Ramos (cell line): ENCODE results near the gene HSD17B3.
"Not testable (repeated sequence)": the region's sequence is repeated elsewhere in the genome, so short reads cannot be mapped to it uniquely, and the experiment has no call there.

Source experiments
- in situ Hi-C: fragments of 300-500 bp; cut with MboI; formaldehyde crosslinking; loops from one replicate; pipeline ENCODE4 v1.14.3; 2022; ENCODE audit warnings: low sequenced_read_pairs; ENCODE audit not compliant: unreplicated experiment

Gene HSD17B3

DNA sequence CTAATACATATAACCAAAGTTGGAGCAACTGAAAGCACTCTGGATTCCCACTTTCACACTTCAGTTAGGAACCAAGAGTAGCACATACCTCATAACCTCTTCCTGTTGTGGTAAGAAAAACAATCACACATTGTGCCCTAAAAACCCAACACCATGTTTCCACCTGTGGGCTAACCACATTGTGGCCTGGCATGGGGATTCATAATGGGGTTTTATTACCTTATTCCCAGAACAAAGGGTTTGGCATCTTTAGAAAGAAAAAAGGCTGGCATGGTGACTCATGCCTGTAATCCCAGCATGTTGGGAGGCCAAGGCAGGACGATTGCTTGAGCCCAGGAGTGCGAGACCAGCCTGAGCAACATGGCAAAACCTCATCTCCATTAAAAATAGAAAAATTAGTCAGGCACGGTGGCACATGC, 60.6 kb downstream of the HSD17B3 start:
- in situ Hi-C loops = no loop called here

DNA sequence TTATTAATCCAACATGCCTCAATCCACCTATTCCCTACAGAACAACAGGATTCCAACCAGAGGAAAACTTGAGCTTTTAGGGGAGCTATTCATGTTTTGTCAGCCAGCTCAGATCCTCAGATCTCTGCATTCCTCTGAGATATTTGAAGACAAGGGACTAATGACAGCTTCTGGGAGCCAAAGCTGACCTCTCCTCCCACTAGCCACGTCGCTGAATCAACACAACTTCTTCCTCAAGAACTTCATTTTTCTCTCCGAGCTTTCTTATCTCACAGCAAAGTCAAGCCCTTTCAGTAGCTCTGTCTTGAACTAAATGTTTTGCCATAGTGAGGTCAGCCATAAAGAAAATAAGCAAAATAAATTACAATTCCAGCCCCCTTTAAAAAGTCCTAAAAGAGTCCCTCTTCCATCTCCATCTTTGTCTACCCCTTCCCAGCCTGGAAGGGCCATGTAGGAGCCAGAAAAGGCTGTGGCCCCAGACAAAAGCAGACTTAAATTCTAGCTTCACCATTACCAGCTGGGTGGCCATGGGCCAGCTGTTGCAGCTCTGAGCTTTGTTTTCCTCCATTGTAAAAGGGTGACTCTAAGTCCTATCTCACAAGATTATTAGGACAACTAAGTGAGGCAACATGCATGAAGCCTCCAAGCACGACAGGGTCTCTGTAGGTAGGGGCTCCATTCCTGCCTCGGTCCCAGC, 65.0 kb downstream of the HSD17B3 start:
- in situ Hi-C loops = no loop called here

DNA sequence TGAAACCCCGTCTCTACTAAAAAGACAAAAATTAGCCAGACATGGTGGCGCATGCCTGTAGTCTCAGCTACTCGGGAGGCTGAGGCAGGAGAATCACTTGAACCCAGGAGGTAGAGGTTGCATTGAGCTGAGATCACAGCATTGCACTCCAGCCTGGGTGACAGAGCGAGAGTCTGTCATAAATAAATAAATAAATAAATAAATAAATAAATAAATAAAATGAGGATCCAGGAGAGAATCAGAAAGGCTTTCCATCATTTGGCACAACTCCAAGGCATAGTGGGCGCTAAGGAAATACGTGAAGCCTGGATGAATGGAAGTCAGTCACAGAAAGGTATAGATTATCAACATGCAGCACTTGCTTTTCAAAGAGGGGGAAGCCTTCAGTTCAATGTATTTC, 65.6 kb downstream of the HSD17B3 start:
- in situ Hi-C loops = not testable (repeated sequence)

DNA sequence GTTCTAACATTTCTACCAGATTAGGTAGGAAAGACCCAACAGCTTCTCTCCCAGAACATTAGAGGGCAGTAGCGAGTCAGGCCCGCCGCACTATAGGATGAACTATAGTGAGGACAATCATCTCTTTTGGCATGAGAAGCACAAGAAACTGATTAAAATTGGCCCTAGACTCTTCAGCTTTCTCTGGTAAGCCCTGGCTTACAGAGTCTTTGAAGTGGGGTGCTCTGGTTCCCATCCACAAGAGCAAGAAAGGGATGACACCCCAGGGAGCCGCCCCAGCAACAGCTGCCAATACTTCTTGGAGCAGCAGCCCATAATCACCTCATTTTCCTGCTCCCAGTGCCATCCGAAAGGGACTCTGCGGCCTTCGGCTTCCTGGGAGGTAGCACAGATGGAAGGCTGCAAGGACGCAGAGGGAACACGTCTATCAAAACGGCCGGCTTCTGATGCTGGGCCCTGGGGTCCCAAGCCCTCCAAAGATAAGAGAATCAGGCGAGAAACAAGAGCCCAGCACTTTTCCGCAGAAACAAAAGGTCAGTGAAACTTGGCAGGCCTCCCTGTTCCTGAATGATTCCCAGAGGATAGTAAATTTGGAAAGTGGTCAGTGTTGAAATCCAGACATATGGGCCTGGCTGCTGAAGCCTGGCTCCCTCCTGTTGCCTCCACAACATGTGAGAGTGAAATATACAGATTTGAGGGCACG, 69.3 kb downstream of the HSD17B3 start:
- in situ Hi-C loops = no loop called here

DNA sequence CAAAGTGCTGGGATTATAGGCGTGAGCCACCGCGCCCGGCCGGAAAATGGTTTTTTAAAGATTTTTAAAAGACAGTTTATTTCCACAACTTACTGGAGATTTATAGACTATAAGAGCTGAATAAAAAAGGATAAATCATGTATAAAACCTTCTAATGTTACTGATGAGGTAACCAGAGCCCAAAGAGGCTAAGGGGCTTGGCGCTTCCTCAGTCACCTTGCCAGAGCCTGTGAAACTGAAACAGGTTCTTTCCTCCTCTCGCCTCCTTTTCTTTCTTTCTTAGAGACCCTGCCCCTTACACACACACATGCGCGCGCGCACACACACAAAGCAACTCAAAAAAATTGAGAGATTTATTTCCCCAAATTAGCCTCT, 69.8 kb downstream of the HSD17B3 start:
- in situ Hi-C loops = no loop called here

DNA sequence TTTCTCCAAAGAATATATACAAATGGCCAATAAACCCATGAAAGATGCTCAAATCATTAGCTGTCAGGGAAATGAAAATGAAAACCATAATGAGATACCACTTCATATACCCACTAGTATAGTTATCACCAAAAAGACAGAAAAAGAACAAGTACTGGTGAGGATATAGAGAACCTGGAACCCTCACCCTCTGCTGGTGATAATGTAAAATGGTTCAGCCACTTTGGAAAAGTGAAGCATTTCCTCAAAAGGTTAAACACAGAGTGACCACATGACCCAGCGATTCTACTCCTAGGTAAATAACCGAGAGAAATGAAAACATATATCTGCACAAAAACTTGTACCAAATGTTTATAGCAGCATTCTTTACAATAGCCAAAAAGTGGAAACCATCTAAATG, 72.0 kb downstream of the HSD17B3 start:
- in situ Hi-C loops = no loop called here

DNA sequence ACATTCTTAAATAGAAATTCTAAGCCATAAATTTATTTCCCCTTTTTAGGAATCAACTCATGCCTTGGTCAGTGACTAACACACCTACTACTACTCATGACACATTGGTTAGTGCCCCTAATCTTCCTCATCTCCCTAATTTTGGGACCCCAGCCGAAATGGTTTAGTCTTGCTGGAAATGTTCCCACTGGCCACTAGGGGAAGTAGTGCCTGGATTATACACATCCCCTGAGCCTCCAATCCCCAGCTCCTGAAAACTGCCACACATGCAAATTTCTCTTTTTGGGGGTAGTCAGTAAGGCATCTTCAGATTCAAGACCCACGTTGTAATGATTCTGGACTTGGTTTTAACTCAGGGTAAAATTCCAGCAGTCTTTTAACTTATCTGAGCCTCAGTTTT, 79.8 kb downstream of the HSD17B3 start:
- in situ Hi-C loops = no loop called here

DNA sequence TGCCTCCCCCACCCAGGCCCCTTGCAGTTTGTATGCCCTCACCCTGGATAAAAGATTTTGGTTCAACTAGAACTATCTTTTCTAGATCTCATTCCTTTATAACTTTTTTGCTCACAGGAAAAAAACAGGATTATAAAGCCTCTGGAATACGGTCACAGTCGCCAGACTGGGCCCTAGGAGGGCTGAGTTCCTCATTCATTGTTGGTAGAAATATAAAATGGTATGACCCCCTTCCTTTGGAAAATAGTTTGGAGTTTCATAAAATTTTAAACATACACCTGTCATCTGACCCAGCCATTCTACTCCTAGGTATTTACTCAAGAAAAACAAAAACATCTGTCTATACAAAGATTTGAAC, 82.1 kb downstream of the HSD17B3 start:
- in situ Hi-C loops = no loop called here

DNA sequence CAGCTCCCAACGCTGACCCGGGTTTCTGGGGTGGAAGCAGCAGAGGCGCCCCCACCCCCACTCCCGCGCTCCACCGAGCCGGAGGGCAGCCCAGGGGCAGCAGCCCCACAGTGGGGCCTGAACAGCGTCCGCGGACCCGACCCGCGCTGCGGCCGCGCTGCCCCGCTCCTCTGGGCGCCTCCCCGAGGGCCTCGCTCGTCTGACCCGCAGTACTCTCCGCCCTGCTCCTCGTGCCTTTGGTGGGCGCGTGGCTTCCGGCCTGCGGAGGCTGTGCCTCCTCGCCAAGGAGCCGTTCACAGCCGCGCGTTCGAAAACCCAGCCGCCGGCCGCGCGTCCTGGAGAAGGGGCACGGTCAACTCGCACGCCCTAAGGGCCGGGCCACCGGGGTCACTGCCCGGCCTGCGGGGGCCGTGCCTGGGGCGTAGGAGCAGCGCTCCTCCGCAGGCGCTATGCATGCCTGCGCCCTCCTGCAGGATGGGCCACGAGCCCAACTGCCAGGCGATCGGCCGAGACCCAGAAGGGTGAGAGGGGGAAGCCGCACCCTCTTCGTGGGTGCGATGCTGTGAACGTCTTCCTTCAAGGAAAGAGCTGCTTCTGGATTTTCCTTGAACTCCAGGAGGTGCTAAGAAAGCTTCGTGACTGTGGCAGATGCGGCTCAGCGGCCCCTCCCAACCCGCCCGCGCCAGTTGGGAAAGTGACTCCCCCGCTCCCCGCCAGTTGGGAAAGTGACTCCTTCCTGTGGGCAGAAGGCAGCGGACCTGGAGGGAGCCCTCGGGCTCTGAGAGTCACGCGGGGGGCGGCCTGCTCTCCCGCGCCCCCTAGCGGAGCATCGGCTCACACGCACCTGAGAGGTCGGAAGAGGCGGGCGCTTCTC, 82.7 kb downstream of the HSD17B3 start:
- in situ Hi-C loops = no loop called here

DNA sequence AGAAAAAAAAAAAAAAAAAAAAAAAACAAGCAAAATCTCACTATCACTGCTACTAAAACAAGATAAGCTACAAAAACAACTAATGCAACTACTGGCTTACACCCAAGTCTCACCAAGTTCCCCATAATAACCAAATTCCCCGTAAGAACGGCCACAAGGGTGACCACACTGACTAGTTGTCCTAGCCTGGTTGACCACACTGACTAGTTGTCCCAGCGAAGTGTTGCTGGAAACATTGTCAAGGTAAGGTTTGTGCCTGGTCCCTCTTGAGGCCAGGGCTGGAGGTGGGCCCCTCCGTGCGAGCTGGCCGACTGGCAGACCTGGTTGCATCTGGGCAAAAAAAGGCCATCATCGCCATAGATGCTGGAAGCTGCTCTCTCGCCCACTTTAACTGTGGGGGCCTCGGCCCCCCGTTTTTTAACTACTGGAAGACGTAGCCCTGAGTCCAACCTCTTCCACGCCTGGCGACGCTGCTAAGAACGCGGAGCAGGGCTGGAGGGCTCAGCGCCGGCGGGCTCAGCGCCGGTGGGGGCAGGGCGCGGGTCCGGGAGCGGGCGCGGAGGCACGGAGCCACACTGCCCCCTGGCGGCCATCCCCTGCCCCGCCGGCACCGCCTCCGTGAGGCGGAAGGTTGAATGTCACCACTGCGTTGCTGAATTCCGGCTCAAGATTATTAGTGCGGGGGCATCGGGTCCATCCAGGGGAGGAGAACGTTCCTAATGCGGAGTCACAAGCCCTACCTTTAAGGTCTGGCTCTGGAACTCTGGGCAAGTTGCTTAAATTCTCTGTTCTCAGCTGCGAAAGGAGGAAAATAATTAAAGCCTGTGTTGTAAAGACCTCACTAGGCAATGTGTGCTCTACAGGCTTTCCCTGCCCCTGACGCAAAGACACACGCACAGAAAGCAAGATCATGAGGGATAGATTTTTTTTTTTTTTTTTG, 84.0 kb downstream of the HSD17B3 start:
- in situ Hi-C loops = no loop called here

DNA sequence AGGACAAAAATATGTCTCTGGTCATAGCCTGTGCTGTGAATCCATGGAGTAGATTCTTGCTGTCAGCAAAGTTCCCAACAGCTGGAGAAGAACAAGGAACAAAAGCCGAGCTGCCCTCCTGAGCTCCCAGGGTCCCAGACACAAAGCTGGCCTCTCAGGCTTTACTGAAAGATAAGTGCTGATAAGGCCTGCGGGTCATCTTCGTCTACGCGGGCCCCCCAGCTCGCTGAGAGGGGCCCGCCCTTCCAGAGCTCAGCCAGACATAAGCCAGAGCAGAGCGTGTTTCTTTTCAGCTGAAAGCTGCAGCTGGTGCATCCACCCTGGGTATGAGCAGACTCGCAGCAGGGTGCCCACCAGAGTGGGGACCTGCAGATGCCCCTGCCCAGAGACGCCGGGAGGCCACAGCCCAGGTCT, 84.7 kb downstream of the HSD17B3 start:
- in situ Hi-C loops = no loop called here

DNA sequence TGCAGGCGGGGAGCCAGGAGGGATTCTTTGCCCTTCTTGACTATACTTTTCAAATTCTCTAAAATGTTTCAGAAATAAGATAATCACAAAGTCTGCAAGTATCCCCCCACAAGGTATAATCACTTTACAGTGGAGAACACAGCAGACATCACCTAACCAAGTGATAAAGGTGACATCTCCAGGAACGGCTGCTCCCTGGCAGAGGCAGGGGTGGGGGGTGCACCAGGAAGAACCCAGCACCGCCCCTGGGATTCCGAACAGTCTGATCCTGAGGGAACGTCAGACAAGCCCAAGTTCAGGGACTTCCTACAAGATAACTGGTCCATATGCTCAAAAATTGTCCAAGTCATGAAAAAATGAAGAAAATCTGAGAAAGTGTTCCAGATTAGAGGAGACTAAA, 85.4 kb downstream of the HSD17B3 start:
- in situ Hi-C loops = no loop called here

DNA sequence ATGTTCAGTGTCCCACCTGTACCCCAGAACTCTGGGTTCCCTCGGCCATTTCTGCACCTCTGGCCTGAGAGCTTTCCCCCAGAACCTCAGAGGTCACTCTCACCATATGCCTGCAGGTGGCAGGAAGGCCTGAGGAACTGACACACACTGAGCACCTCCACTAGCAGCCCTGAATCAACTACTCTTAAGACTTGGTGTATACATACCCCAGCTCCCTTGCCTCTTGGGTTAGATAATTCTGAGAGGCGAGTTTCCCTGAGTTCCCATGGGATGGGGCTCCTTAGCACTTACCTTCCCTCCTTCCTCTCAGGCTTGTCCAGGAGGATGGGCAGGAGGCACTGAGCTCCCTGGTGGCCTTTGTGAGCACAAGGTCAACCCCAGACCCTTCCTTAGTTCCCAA, 86.1 kb downstream of the HSD17B3 start:
- in situ Hi-C loops = no loop called here

DNA sequence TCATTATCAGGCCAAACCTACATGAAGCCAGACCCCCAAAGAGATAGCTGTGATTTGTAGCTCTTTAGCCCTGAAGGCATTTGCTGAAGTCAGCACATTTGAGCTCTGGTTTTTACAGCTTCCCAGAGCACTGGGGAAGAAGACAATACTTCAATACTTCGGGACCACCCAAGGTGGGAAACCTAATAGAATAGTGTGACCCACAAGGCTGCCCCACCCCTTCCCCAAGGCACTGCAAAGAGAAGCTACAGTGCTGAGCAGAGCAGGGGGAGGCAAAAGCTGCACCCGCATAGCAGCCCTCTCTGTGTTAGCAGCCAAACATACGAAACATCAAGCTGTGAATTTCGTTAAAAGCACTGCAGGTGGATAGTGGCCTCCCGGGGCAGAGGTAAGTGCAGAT, 87.3 kb downstream of the HSD17B3 start:
- in situ Hi-C loops = no loop called here

DNA sequence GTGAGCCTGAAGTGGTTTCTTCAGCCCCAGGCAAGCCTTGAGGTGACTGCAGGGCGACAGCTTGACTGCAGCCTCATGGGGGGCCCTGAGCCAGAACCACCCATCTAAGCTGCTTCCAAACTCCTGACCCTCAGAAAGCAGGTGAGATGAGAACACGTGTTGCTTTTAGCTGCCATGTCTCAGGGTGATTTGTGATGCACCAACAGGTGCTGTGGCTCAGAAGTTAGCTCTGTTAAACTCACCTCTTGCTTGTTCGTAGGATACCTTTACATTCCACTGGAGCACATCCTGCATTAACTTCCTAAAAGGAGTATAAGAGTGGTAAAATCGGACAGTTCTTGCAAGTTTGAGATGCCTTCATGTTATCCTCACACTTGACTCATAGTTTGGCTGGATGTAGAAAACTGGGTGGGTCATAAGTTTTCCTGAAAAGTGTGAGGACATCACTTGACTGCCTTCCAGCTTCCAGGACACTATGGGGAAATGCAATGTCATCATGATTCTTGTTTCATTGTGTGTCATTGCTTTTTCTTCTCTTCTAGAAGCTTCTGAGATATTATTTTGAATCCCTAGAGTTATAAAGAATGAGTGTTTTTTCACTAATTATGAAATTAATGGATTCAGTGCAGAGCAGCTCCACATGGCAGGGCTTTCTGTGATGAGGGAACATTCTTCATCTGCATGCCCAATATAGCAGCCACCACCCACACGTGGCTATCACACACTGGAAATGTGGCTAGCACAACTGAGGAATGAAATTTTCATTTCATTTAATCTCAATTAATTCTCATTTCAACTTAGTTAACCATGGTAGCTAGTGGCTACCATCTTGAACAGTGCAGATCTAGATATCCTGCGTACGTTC, 92.3 kb downstream of the HSD17B3 start:
- in situ Hi-C loops = no loop called here

DNA sequence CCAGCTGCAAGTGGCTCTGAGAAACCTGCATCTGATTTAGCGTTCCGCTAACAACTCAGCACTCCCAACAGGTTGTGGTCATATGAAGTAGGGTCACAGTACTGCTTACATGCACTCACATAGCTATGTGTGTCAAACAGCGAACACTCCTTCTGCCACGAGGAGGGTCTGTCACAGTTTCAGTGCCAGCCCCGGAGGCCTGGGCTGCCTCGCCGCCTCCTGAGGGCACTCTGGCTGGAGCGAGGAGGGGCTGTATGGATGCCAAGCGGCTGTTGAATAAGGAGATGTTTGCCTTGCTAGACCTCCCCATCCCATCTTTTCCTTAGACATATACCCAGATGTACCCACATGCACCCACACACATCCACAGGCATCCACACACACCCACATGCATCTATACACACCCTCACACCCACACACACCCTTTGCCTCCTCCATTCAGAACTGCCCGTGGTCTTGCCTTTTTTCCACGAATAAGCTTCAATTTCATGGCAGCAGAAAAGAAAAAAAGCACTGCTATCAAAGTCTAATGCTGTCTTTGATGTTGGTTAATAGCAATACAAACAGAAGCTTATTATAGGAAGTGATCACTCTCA, 95.7 kb downstream of the HSD17B3 start:
- in situ Hi-C loops = no loop called here

DNA sequence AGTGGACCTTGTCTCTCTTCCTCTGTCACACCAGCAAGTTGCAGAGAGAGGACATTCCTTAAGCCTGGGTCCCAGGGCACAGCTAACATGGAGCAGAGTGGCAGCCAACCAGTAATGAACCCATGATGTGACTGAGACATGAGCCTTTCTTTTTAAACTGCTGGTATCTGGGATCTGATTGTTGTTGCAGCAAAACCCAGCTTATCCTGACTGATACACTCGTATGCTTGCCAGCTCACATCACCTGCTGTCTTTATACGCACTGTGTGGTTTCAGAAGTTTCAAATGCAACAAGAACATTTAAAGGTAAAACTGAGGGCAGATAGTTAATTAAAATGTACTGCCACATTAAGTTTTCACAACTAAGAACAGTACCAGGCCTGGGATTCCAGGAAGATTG, 97.1 kb downstream of the HSD17B3 start:
- in situ Hi-C loops = no loop called here

DNA sequence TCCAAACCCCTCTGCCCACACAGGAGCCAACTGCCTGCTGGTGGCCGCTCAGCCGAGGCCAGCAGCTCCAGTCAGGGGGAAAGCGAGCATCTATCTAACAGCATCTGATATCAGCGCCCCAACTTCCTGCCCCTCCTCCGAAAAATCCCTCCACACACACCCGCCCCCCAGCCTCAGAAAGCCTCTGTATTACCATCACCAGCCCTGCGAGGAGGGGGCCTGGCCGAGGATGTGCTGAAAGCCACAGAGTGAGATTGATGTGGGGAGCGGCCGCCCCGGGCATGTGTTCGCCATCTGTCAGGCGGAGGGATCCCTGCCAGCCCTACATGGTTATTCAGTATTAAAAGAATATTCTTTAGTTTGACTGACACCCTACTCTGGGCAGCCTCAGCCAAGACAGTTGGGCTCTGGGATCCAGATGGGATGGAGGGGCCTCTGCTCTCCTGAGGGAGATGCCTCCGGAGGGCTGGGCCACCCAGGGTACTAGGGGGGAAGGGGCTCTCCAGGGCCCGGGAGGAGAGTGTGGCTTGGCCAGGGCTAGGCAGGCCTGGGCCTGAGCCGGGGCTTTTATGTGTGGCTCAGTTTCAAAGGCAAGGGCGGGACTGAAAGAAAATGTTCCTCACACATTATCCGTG, 98.0 kb downstream of the HSD17B3 start:
- in situ Hi-C loops = no loop called here
